SU-DHL-6 (cell line): ENCODE data around the gene DDX5.

ENCODE experiments used
- EZH2phosphoT487 ChIP-seq: fragments of 200-600 bp; sonication (generic), shearing (Covaris generic); conservative IDR thresholded peaks from 2 replicates; pipeline ENCODE4 v1.6.1; 2018; ENCODE audit warnings: mild to moderate bottlenecking, antibody characterized with exemption, low read length, moderate library complexity, mixed read lengths
- TF ChIP-seq, protein P1 (sequence below): fragments of 200-600 bp; sonication (generic); IDR thresholded peaks from one replicate; pipeline ENCODE4 v1.5.1; 2017; ENCODE audit warnings: antibody characterized with exemption, mild to moderate bottlenecking, low read length, moderate library complexity; ENCODE audit not compliant: insufficient read depth, poor library complexity, severe bottlenecking

DNA sequence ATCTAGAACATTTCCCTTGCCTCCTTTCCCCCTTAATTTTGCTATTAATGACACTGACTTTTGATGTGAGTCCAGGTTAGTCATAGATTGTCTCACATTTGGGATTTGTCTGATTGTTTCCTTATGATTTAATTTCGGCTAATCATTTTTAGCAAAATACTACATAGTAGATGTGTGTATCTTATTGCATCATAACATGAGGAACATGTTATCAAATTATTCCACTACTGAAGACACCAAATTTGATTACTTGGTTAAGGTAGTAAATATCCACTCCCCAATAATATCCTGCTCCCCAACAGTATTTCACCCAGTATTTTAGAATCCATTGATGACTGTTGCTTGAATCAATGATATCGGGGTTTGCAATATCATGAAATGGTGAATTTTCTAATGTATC is 12.0 kb downstream of the DDX5 start:
- TF ChIP-seq, protein P1, sequence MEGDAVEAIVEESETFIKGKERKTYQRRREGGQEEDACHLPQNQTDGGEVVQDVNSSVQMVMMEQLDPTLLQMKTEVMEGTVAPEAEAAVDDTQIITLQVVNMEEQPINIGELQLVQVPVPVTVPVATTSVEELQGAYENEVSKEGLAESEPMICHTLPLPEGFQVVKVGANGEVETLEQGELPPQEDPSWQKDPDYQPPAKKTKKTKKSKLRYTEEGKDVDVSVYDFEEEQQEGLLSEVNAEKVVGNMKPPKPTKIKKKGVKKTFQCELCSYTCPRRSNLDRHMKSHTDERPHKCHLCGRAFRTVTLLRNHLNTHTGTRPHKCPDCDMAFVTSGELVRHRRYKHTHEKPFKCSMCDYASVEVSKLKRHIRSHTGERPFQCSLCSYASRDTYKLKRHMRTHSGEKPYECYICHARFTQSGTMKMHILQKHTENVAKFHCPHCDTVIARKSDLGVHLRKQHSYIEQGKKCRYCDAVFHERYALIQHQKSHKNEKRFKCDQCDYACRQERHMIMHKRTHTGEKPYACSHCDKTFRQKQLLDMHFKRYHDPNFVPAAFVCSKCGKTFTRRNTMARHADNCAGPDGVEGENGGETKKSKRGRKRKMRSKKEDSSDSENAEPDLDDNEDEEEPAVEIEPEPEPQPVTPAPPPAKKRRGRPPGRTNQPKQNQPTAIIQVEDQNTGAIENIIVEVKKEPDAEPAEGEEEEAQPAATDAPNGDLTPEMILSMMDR, result no peak
- TF ChIP-seq EZH2phosphoT487, result no peak
